Stimulated activated CD4-positive, alpha-beta T cell treated with anti-CD3 and anti-CD28 coated beads, Interleukin-4, amount 100 ng/mL, for 1 hour (primary cell): ENCODE results near the gene CCNL2.

Experiments used
- DNase-seq: peaks from one replicate; pipeline ENCODE4 v3.0.0-alpha.2; 2020

The CCNL2 gene

DNA sequence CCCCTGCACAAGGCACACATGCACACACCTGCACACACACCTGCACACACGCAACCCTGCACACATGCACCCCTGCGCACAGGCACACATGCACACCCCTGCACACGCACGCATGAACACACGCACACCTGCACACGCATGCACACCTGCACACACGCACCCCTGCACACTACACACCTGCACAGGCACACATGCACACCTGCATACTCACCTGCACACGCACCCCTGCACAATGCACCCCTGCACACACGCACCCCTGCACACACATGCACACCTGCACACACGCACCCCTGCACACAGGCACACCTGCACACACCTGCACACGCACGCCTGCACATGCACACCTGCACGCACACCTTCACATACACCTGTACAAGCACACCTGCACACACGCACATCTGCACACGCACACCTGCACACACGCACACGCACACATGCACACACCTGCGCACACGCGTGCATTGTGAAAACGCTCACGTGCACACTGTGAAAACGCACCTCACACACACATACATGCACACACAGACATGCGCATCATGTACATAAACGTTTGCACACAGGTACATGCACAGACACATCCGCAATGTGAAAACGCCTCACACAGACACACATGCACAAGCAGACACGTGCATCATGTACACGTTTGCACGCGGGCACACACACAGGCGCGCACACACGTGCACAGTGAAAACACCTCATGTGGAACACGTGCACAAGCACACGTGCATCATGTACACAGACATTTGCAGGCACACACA lies 58.2 kb downstream of the CCNL2 start:
- DNase-seq, result no peak

GRCh38 chr1:1340185-1340584 lies 59.0 kb downstream of the CCNL2 start:
- DNase-seq, result no peak

DNA sequence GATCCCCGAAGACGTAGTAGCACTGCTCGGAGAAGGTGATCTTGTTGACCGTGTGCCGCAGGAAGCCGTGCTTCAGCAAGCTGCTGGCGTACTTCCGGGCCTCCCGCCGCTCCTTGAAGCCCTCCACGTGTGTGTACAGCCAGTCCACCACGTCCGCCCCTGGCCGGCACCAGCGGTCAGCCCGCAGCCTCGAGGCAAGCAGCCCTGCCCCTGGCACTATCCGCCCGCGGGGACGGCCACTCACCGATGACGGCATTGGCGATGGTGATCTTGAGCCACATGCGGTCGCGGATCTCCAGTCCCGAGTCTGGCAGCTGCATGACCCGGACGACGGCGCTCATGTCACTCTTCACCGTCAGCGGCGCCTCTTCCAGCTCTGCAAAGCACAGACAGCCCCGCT lies 60.9 kb downstream of the CCNL2 start:
- DNase-seq, result no peak

- peak; percentile 54 for DNase-seq
These were observed 61.4 kb downstream of the CCNL2 start for GRCh38 chr1:1337793-1338147.

DNA sequence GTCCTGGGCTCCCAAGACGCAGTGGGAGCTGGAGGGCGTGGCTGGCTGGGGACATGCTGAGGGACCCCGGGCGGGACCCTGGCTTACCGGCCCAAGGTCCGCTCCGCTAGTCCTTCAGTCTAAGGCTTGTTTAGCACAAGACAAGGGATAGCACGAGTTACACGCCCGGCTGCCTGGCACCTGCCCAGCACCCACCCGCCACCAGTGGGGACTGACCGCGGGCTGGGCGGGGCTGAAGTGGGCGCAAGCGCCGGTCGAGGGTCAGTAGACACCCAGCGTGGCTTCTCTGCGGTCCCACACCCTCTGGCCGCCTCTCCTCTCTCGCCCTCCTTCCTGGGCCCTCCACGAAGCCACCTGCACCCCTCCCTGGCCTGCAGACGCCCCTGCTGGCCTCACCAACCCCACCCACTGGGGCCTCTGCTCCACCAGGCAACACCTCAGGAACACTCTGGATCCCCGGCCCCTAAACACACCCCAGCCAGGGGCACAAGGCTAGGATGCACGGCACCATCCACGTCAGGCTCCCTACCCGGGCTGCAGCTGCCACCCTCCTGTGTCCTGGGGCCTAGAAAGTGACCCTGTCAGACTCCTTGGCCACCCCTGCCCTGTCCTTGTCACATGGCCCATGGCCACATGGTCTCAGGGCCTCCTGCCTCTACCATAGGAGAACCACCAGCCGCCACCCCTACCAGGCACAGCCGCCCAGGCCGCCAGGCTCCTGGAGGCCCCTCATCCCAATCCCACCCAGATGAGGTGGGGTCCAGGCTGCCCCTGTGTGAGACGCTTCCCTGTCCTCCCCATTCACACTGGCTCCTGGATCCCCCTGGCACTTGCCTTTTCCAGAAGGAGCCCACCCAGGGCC lies 62.0 kb downstream of the CCNL2 start:
- no peak for DNase-seq

DNA sequence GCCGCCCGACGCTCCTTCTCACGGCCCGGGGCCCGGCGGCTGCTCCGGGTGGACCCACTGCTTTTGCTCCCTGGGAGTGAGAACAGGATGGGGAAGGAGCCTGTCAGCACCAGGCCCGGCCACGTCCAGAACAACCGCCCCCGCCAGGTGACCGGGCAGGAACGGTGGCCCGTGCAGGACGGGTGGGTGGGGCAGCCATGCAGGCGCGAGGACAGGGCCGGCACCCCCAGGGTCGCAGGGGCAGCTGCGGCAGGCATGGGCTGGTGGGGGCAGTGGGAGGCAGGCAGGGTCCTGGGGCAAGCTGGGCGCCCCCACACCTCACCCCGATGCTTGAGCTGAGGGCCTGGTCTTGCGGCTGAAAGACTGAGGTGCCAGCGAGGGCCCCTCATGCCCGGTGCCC lies 62.7 kb downstream of the CCNL2 start:
- DNase-seq, result no peak

GRCh38 chr1:1335792-1336248 lies 63.3 kb downstream of the CCNL2 start:
- DNase-seq, result no peak
